GM18861 (cell line): ENCODE measurements around the gene PPP2R2C.
A peak's percentile ranks its signal among the peaks of the same experiment; 100 is the strongest.

Experiments
- ATAC-seq: cut with Tn5 transposase; IDR thresholded peaks from one replicate; pipeline ENCODE4 v1.9.1; 2021; ENCODE audit not compliant: unreplicated experiment

Gene PPP2R2C

GRCh38 chr4:6426571-6427438, 45.6 kb downstream of the PPP2R2C start:
- ATAC-seq, result no peak

- ATAC-seq, result no peak
These were observed 46.5 kb downstream of the PPP2R2C start for GRCh38 chr4:6425911-6426310.

GRCh38 chr4:6425336-6425735, 47.1 kb downstream of the PPP2R2C start:
- no peak for ATAC-seq

GRCh38 chr4:6424425-6424824, 48.0 kb downstream of the PPP2R2C start:
- no peak for ATAC-seq

- ATAC-seq, result peak; percentile 96
These were observed 48.8 kb downstream of the PPP2R2C start for GRCh38 chr4:6423575-6423974.

- ATAC-seq, result no peak
These were observed 49.5 kb downstream of the PPP2R2C start for GRCh38 chr4:6422866-6423265.

GRCh38 chr4:6422105-6422504, 50.3 kb downstream of the PPP2R2C start:
- ATAC-seq, result no peak

GRCh38 chr4:6421397-6421796, 51.0 kb downstream of the PPP2R2C start:
- no peak for ATAC-seq

GRCh38 chr4:6420972-6421371, 51.4 kb downstream of the PPP2R2C start:
- no peak for ATAC-seq

- ATAC-seq, result no peak
These were observed 52.4 kb downstream of the PPP2R2C start for GRCh38 chr4:6420036-6420435.

GRCh38 chr4:6419452-6420028, 52.9 kb downstream of the PPP2R2C start:
- no peak for ATAC-seq

GRCh38 chr4:6418193-6418755, 54.1 kb downstream of the PPP2R2C start:
- no peak for ATAC-seq

GRCh38 chr4:6417516-6418050, 54.8 kb downstream of the PPP2R2C start:
- ATAC-seq, result no peak

GRCh38 chr4:6416518-6417286, 55.7 kb downstream of the PPP2R2C start:
- ATAC-seq, result no peak

- no peak for ATAC-seq
These were observed 57.2 kb downstream of the PPP2R2C start for GRCh38 chr4:6415031-6415705.

- ATAC-seq, result no peak
These were observed 57.8 kb downstream of the PPP2R2C start for GRCh38 chr4:6414578-6414977.

GRCh38 chr4:6410664-6411063, 61.8 kb downstream of the PPP2R2C start:
- no peak for ATAC-seq

GRCh38 chr4:6410068-6410467, 62.3 kb downstream of the PPP2R2C start:
- ATAC-seq, result no peak

- no peak for ATAC-seq
These were observed 63.0 kb downstream of the PPP2R2C start for GRCh38 chr4:6409381-6409780.

- ATAC-seq, result no peak
These were observed 64.2 kb downstream of the PPP2R2C start for GRCh38 chr4:6408263-6408662.

- no peak for ATAC-seq
These were observed 67.1 kb downstream of the PPP2R2C start for GRCh38 chr4:6405397-6405706.
